IMR-90 (cell line): ENCODE data around the gene CEMIP2. TPM values are rescaled to one million over a fixed set of nuclear protein-coding genes. Genes with fewer than 3 reads are reported as not detected.

Experiments
- ATAC-seq: fragments of 200-7000 bp; cut with Tn5 transposase; 2 replicates; pipeline ENCODE4 v1.9.1; 2020; ENCODE audit warnings: low read depth, mild to moderate bottlenecking, moderate library complexity
- BruUV-seq: library from RNA; stranded (reverse); fragments of 400-500 nt; replicated peaks from 2 replicates; lab custom pipeline; 2021; lab: Mats Ljungman, UMichigan
- CTCF ChIA-PET: fragments of 300-600 bp; formaldehyde crosslinking; extraction: SDS; loops from one replicate; lab custom pipeline; 2021; ENCODE audit warnings: antibody characterized with exemption; lab: Yijun Ruan, JAX
- POLR2A ChIA-PET: fragments of 300-600 bp; sonication (Branson Sonifier 250); formaldehyde crosslinking; loops from one replicate; lab custom pipeline; 2022; ENCODE audit warnings: antibody characterized with exemption; ENCODE audit not compliant: unreplicated experiment; lab: Charles Lee
- DNase-seq: peaks from one replicate; pipeline ENCODE4 v3.0.0; 2013
- H2AFZ ChIP-seq: replicated peaks from 2 replicates; pipeline ENCODE3; 2013; ENCODE audit warnings: low read length, mild to moderate bottlenecking; ENCODE audit not compliant: poor library complexity
- H2AK5ac ChIP-seq: 2 replicates; pipeline ENCODE4 v1.6.1; 2013; ENCODE audit warnings: low read depth, low read length, inconsistent platforms
- H2AK9ac ChIP-seq: replicated peaks from 2 replicates; pipeline ENCODE3; 2013; ENCODE audit warnings: mild to moderate bottlenecking, low read depth, low read length, moderate library complexity; ENCODE audit not compliant: poor library complexity
- H2BK120ac ChIP-seq: 2 replicates; pipeline ENCODE4 v1.6.1; 2013; ENCODE audit warnings: low read depth, low read length, inconsistent platforms
- H2BK15ac ChIP-seq: 3 replicates; pipeline ENCODE4 v1.6.1; 2013; ENCODE audit warnings: low read depth, low read length, inconsistent platforms
- H2BK20ac ChIP-seq: 2 replicates; pipeline ENCODE4 v1.6.1; 2013; ENCODE audit warnings: low read depth, mild to moderate bottlenecking, inconsistent platforms, low read length, moderate library complexity
- H2BK5ac ChIP-seq: 2 replicates; pipeline ENCODE4 v1.6.1; 2013; ENCODE audit warnings: mild to moderate bottlenecking, low read depth, low read length, inconsistent platforms; ENCODE audit not compliant: poor library complexity, severe bottlenecking
- H3K14ac ChIP-seq: replicated peaks from 2 replicates; pipeline ENCODE4 v1.6.1; 2013; ENCODE audit warnings: low read depth, low read length, inconsistent platforms
- H3K18ac ChIP-seq: 2 replicates; pipeline ENCODE4 v1.6.1; 2013; ENCODE audit warnings: low read depth, low read length, control low read depth
- H3K23ac ChIP-seq: 2 replicates; pipeline ENCODE4 v1.6.1; 2013; ENCODE audit warnings: low read depth, low read length, inconsistent platforms
- H3K27ac ChIP-seq: 2 replicates; pipeline ENCODE4 v1.5.1; 2013; ENCODE audit warnings: mild to moderate bottlenecking, control low read depth, low read length; ENCODE audit not compliant: insufficient read depth
- H3K27me3 ChIP-seq: 2 replicates; pipeline ENCODE4 v1.6.1; 2013; ENCODE audit warnings: low read length; ENCODE audit not compliant: control insufficient read depth, insufficient read depth
- H3K36me3 ChIP-seq: 2 replicates; pipeline ENCODE4 v1.6.1; 2013; ENCODE audit warnings: low read length, mixed read lengths; ENCODE audit not compliant: control insufficient read depth, insufficient read depth
- H3K4ac ChIP-seq: 2 replicates; pipeline ENCODE4 v1.6.1; 2013; ENCODE audit warnings: low read depth, low read length, inconsistent platforms
- H3K4me1 ChIP-seq: 2 replicates; pipeline ENCODE4 v1.6.1; 2013; ENCODE audit warnings: low read length, mixed read lengths; ENCODE audit not compliant: control insufficient read depth, insufficient read depth
- H3K4me2 ChIP-seq: 2 replicates; pipeline ENCODE4 v1.6.1; 2013; ENCODE audit warnings: low read depth, mild to moderate bottlenecking, control low read depth, low read length, moderate library complexity
- H3K4me3 ChIP-seq: 2 replicates; pipeline ENCODE4 v1.5.1; 2013; ENCODE audit warnings: low read depth, mild to moderate bottlenecking, control low read depth, low read length, moderate library complexity; ENCODE audit not compliant: insufficient read depth
- H3K56ac ChIP-seq: 2 replicates; pipeline ENCODE4 v1.6.1; 2013; ENCODE audit warnings: low read length, inconsistent platforms; ENCODE audit not compliant: insufficient read depth; ENCODE audit errors: extremely low read depth
- H3K79me1 ChIP-seq, 2 experiments: 2 replicates each; pipeline ENCODE4 v1.6.1; 2013; ENCODE audit warnings: low read length in 2 of 2, inconsistent platforms in 1 of 2, low read depth in 1 of 2
- H3K9ac ChIP-seq: 2 replicates; pipeline ENCODE4 v1.6.1; 2013; ENCODE audit warnings: low read depth, low read length, control low read depth
- H3K9me1 ChIP-seq: 2 replicates; pipeline ENCODE4 v1.6.1; 2013; ENCODE audit warnings: low read length, inconsistent platforms; ENCODE audit not compliant: insufficient read depth
- H3K9me3 ChIP-seq: 2 replicates; pipeline ENCODE4 v1.6.1; 2013; ENCODE audit warnings: low read length; ENCODE audit not compliant: control insufficient read depth, insufficient read depth
- H4K20me1 ChIP-seq: 2 replicates; pipeline ENCODE4 v1.6.1; 2013; ENCODE audit warnings: low read length, inconsistent platforms; ENCODE audit not compliant: insufficient read depth
- H4K5ac ChIP-seq: 2 replicates; pipeline ENCODE4 v1.6.1; 2013; ENCODE audit warnings: mild to moderate bottlenecking, low read depth, low read length, control low read depth
- H4K8ac ChIP-seq, 2 experiments: 2 replicates each; pipeline ENCODE4 v1.6.1; 2013; ENCODE audit warnings: low read depth in 2 of 2, low read length in 2 of 2, control low read depth in 1 of 2, inconsistent platforms in 1 of 2
- H4K91ac ChIP-seq: 2 replicates; pipeline ENCODE4 v1.6.1; 2013; ENCODE audit warnings: low read depth, low read length, inconsistent platforms; ENCODE audit not compliant: insufficient read depth
- CEBPB ChIP-seq: IDR thresholded peaks from 2 replicates; pipeline ENCODE4 v1.6.1; 2012; ENCODE audit warnings: low read depth, low read length, improper control_type of control experiment
- CHD1 ChIP-seq: IDR thresholded peaks from 2 replicates; pipeline ENCODE4 v1.6.1; 2012; ENCODE audit warnings: low read depth, low read length, improper control_type of control experiment
- FOS ChIP-seq: fragments of 150-350 bp; IDR thresholded peaks from 2 replicates; pipeline ENCODE4 v1.6.1; 2016; ENCODE audit warnings: low read depth, low read length
- MXI1 ChIP-seq: IDR thresholded peaks from 2 replicates; pipeline ENCODE4 v1.6.1; 2012; ENCODE audit warnings: low read depth, mild to moderate bottlenecking, low read length, moderate library complexity, borderline replicate concordance
- POLR2A ChIP-seq: IDR thresholded peaks from 2 replicates; pipeline ENCODE4 v1.6.1; 2012; ENCODE audit warnings: mild to moderate bottlenecking, low read depth, low read length
- RAD21 ChIP-seq: IDR thresholded peaks from 2 replicates; pipeline ENCODE4 v1.6.1; 2012; ENCODE audit warnings: low read length, improper control_type of control experiment
- RCOR1 ChIP-seq: IDR thresholded peaks from 2 replicates; pipeline ENCODE4 v1.6.1; 2012; ENCODE audit warnings: mild to moderate bottlenecking, low read length, improper control_type of control experiment; ENCODE audit not compliant: insufficient replicate concordance
- SMC3 ChIP-seq: fragments of 150-350 bp; IDR thresholded peaks from 2 replicates; pipeline ENCODE4 v1.6.1; 2016; ENCODE audit warnings: low read depth, mild to moderate bottlenecking, antibody characterized with exemption, low read length, moderate library complexity
- WGBS, 2 experiments: methylation state at CpG; one replicate each; pipeline versions ENCODE4 v1.1.5 to v1.1.7; 2013; ENCODE audit warnings: missing lambda C conversion rate in 2 of 2; ENCODE audit not compliant: insufficient read length in 1 of 2; ENCODE audit errors: extremely low coverage in 2 of 2; 5-methylcytosine and 5-hydroxymethylcytosine counted together
- dilution Hi-C: fragments of 300-500 bp; cut with HindIII; formaldehyde crosslinking; loops from one replicate; pipeline ENCODE4 v1.14.3; 2018; ENCODE audit warnings: low sequenced_read_pairs; ENCODE audit not compliant: unreplicated experiment
- in situ Hi-C: fragments of 300-500 bp; cut with MboI; formaldehyde crosslinking; loops from 3 replicates; pipeline ENCODE4 v1.14.3; 2019; ENCODE audit warnings: low sequenced_read_pairs, inconsistent platforms, mixed read lengths
- intact Hi-C: fragments of 100-400 bp; cut with micrococcal nuclease; formaldehyde crosslinking; loops from 2 replicates; pipeline ENCODE4 v1.10.0; 2022
- polyA plus RNA-seq, 3 experiments: library from polyadenylated mRNA; depleted of rRNA; stranded (reverse); fragments of >200 nt; gene quantifications; 2 replicates each; pipeline ENCODE4 v1.2.3, GENCODE V29; 2012; ENCODE audit warnings: low replicate concordance in 1 of 3
- total RNA-seq: library from RNA; depleted of rRNA; stranded (reverse); fragments of >200 nt; gene quantifications from 2 replicates; pipeline ENCODE4 v1.2.3, GENCODE V29; 2012

CEMIP2 gene
- total and polyA plus RNA-seq, 2 of the 4 experiments (the other 2 are of a cell fraction): 65.2 to 67.4 TPM

GRCh38 chr9:71760901-71761300 lies 7.4 kb downstream of the CEMIP2 start:
- no peak overlapping the region for H3K4me3 ChIP-seq
- peak overlapping the region; percentile 68; the same call in 1 of the 2 replicates for H3K18ac ChIP-seq
- H2AK5ac ChIP-seq: peak overlapping the region; percentile 29; the same call in 1 of the 2 replicates
- in situ Hi-C loops: no loop called here
- peak overlapping the region; percentile 25; the same call in 1 of the 3 replicates for H2BK15ac ChIP-seq
- no peak overlapping the region for H4K91ac ChIP-seq
- WGBS, 2 experiments: 100% methylated on average over 1 of the region's 5 CpGs; no CpG with 5 or more reads in 1 of the 2 experiments
- H4K5ac ChIP-seq: no peak overlapping the region
- no TSS peak for BruUV-seq
- H3K4me2 ChIP-seq: peak overlapping the region; percentile 42; the same call in 1 of the 2 replicates
- ChIA-PET CTCF (no interaction called here), POLR2A (interaction anchor here (0.6 kb wide), 1 partner anchor 9 kb away, joined by 5 read pairs; no protein-coding TSS in a partner anchor)
- H3K14ac ChIP-seq: no peak overlapping the region; the same call in 1 of the 2 replicates
- TF ChIP-seq RCOR1 (no peak), FOS (no peak), SMC3 (no peak), MXI1 (no peak), CHD1 (no peak), POLR2A (no peak), CEBPB (no peak), RAD21 (no peak)
- H3K4me1 ChIP-seq: peaks cover 17% of the 10 kb centered on the region
- H2AK9ac ChIP-seq: no peak overlapping the region
- no peak overlapping the region for H3K23ac ChIP-seq
- H2AFZ ChIP-seq: no peak overlapping the region
- H2BK5ac ChIP-seq: peak overlapping the region; percentile 47
- no peaks in the 10 kb centered on the region for H3K9me3 ChIP-seq
- peaks cover 11 to 51% of the 10 kb centered on the region in 2 experiments for H3K79me1 ChIP-seq
- H3K27ac ChIP-seq: peak overlapping the region; percentile 25; the same call in 1 of the 2 replicates
- dilution Hi-C loops: no loop called here
- no peak for ATAC-seq
- no peaks in the 10 kb centered on the region for H3K27me3 ChIP-seq
- intact Hi-C loops: loop anchor here (10.0 kb wide), 1 partner anchor 806 kb away; no protein-coding TSS in a partner anchor
- H4K8ac ChIP-seq: 0 out of 4 replicates have a peak overlapping the region, but pooled peaks of 1 of the 2 experiments have one; percentile 32
- H2BK120ac ChIP-seq: peak overlapping the region; percentile 21; the same call in 1 of the 2 replicates
- H4K20me1 ChIP-seq: peaks cover 37% of the 10 kb centered on the region
- H3K4ac ChIP-seq: peak overlapping the region; percentile 26; the same call in 1 of the 2 replicates
- H3K56ac ChIP-seq: no peak overlapping the region
- peaks cover 17% of the 10 kb centered on the region for H3K9me1 ChIP-seq
- no peak overlapping the region for H3K9ac ChIP-seq
- no peak for DNase-seq
- no peak overlapping the region for H2BK20ac ChIP-seq
- H3K36me3 ChIP-seq: no peaks in the 10 kb centered on the region
